ENCODE data around the gene DDX27.

The DDX27 gene

DNA sequence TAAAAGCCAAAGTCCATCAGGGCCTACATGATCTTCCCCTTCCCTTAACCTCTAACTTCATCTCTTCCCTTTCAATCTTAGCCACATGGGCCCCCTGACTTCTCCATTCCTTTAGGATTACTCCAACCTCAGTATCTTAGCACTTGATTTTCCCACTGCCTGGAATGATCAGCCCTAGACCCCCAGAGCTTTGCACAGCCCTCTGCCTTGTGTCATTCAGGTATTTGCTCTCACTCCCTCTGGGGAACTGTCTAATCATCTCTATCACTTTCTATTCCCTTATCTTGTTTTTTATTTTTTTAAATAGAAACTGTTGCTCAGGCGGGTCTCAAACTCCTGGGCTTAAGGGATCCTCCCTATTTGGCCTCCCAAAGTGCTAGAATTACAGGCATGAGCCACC is 72.0 kb downstream of the DDX27 start:
- FAIRE-seq = no peak

DNA sequence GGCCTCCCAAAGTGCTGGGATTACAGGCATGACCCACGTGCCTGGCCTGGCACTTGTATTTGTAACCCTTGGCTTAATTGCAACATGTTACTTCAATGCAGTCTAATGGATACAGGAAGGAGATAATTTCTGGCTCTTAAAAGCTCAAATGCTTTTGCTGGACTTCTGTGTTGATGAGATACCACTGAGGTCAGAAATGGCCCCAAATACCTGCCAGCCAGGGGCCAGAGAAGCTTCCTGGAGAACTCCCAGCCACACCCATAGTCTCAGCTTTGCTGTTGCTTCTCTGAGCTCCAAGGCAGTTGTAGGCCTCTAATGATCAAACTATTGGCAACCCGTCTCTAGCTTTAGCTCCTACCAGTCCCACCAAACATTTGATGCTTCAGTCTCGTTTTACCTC is 72.8 kb downstream of the DDX27 start:
- FAIRE-seq = no peak

DNA sequence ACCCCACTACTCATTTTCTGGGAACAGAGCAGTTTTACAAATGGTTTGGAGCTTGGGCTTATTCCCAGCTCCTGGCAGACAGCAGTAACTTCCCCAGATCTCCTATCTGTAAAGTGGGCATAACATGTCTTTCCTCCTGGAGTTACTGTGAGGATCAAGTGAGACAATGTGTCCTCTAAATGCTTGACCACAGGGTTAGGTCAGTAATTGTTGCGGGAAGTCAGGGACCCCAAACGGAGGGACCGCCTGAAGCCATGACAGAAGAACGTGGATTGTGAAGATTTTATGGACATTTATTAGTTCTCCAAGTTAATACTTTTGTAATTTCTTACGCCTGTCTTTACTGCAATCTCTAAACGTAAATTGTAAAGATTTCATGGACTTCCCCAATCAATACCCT is 73.9 kb downstream of the DDX27 start:
- FAIRE-seq = no peak

Data from colon (tissue), 2 donors.